ENCODE data around the gene SCML1.

DNA sequence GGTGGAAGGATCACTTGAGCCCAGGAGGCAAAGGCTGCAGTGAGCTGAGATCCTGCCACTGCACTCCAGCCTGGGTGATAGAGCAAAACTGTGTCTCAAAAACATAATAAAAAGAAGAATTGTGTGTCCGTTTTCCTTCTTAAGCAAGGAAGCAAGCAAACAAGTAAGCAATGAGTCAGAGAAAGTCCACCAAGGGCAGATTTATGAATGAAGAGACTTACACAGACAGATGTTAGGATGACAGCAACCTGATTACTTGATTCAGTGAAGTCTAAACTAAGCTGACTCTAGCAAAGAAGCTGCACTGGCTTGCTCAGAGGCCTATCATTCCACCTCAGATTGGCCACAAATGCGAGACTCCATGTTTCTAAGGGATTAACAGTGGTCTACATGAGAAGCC is 34.1 kb upstream of the SCML1 start:
- TF ChIP-seq, protein P1, sequence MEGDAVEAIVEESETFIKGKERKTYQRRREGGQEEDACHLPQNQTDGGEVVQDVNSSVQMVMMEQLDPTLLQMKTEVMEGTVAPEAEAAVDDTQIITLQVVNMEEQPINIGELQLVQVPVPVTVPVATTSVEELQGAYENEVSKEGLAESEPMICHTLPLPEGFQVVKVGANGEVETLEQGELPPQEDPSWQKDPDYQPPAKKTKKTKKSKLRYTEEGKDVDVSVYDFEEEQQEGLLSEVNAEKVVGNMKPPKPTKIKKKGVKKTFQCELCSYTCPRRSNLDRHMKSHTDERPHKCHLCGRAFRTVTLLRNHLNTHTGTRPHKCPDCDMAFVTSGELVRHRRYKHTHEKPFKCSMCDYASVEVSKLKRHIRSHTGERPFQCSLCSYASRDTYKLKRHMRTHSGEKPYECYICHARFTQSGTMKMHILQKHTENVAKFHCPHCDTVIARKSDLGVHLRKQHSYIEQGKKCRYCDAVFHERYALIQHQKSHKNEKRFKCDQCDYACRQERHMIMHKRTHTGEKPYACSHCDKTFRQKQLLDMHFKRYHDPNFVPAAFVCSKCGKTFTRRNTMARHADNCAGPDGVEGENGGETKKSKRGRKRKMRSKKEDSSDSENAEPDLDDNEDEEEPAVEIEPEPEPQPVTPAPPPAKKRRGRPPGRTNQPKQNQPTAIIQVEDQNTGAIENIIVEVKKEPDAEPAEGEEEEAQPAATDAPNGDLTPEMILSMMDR (optimal IDR thresholded peaks at IDR 0.05 in 1 of 3, IDR thresholded peaks at IDR 0.05 in 1 of 3, conservative IDR thresholded peaks at IDR 0.05 in 1 of 3; ENCODE audit: extremely low read depth in 1 of 3, insufficient read depth in 2 of 3, low read length in 3 of 3) = no peak
- no peak for TF ChIP-seq EZH2 (IDR thresholded peaks at IDR 0.05; ENCODE audit: low read length)
